ENCODE measurements around the gene RGS7. TPM values are rescaled to one million over a fixed set of nuclear protein-coding genes. Genes with fewer than 3 reads are reported as not detected.

RGS7 gene
- total RNA-seq, 2 experiments from 2014 or later: not detected

- H3K79me2 ChIP-seq (ENCODE audit: insufficient read depth, low read depth, low read length): no peaks in the 10 kb centered on the region
- no peaks in the 10 kb centered on the region for H3K9me3 ChIP-seq (ENCODE audit: low read length)
- no peaks in the 10 kb centered on the region for H3K36me3 ChIP-seq (ENCODE audit: insufficient read depth, low read length)
- H3K27ac ChIP-seq (ENCODE audit: low read depth, low read length, poor library complexity, severe bottlenecking): no peak overlapping the region
- no peak overlapping the region for H2AFZ ChIP-seq (ENCODE audit: low read length)
- no peak overlapping the region for H3K4me2 ChIP-seq (ENCODE audit: low read length)
- intact Hi-C loops (cut with micrococcal nuclease; ENCODE audit: unreplicated experiment): no loop called here
- POLR2A ChIA-PET: no interaction called here
- CTCF ChIA-PET (ENCODE audit: unreplicated experiment): no interaction called here
- DNase-seq (ENCODE audit: low spot score): no peak
- no peaks in the 10 kb centered on the region for H3K9me2 ChIP-seq (ENCODE audit: insufficient read depth, low read length)
- no peak overlapping the region for H3K4me3 ChIP-seq (ENCODE audit: low read depth, low read length, poor library complexity, severe bottlenecking)
- no peaks in the 10 kb centered on the region for H3K4me1 ChIP-seq (ENCODE audit: insufficient read depth, low read length, poor library complexity, severe bottlenecking)
- no TSS peak for BruUV-seq (replicated peaks)
- no peaks in the 10 kb centered on the region for H4K20me1 ChIP-seq (ENCODE audit: insufficient read depth, low read length)
- no peak for TF ChIP-seq EZH2phosphoT487 (IDR thresholded peaks at IDR 0.05; ENCODE audit: borderline replicate concordance, low read depth, low read length)
- TF ChIP-seq, protein P1, sequence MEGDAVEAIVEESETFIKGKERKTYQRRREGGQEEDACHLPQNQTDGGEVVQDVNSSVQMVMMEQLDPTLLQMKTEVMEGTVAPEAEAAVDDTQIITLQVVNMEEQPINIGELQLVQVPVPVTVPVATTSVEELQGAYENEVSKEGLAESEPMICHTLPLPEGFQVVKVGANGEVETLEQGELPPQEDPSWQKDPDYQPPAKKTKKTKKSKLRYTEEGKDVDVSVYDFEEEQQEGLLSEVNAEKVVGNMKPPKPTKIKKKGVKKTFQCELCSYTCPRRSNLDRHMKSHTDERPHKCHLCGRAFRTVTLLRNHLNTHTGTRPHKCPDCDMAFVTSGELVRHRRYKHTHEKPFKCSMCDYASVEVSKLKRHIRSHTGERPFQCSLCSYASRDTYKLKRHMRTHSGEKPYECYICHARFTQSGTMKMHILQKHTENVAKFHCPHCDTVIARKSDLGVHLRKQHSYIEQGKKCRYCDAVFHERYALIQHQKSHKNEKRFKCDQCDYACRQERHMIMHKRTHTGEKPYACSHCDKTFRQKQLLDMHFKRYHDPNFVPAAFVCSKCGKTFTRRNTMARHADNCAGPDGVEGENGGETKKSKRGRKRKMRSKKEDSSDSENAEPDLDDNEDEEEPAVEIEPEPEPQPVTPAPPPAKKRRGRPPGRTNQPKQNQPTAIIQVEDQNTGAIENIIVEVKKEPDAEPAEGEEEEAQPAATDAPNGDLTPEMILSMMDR (conservative IDR thresholded peaks at IDR 0.05; ENCODE audit: low read length): no peak
Observed at GRCh38 chr1:241034203-241034936, 322.6 kb downstream of the RGS7 start.

DNA sequence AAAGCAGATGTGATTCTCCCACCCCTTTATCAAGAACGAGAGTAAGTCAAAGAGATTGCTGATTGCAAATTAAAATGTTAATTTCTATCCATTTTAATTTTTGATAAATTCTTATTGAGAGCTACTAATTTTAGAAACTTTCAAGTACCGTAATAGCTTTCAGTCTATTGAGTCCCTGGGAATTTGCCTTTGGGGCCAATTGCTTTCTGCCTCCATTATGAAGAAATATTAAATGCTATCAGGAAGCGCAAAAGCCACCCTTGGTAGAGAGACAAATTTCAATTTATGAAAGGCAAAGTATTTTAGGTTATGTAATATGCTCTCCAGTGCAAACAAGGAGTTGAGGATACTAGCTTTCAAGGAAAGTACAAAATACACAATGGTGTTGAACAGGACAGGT, 332.2 kb downstream of the RGS7 start:
- intact Hi-C loops (cut with micrococcal nuclease; ENCODE audit: unreplicated experiment): no loop called here
- no peak overlapping the region for H3K4me2 ChIP-seq (ENCODE audit: low read length)
- no peak for TF ChIP-seq EZH2phosphoT487 (IDR thresholded peaks at IDR 0.05; ENCODE audit: borderline replicate concordance, low read depth, low read length)
- TF ChIP-seq, protein P1 (conservative IDR thresholded peaks at IDR 0.05; ENCODE audit: low read length): no peak
- ChIA-PET CTCF (ENCODE audit: unreplicated experiment) (no interaction called here), POLR2A (no interaction called here)
- no peak overlapping the region for H2AFZ ChIP-seq (ENCODE audit: low read length)
- no peak for DNase-seq (ENCODE audit: low spot score)
- H3K79me2 ChIP-seq (ENCODE audit: insufficient read depth, low read depth, low read length): no peaks in the 10 kb centered on the region
- H3K9me2 ChIP-seq (ENCODE audit: insufficient read depth, low read length): no peaks in the 10 kb centered on the region
- H3K4me3 ChIP-seq (ENCODE audit: low read depth, low read length, poor library complexity, severe bottlenecking): no peak overlapping the region
- no TSS peak for BruUV-seq (replicated peaks)
- H3K4me1 ChIP-seq (ENCODE audit: insufficient read depth, low read length, poor library complexity, severe bottlenecking): no peaks in the 10 kb centered on the region
- H3K36me3 ChIP-seq (ENCODE audit: insufficient read depth, low read length): no peaks in the 10 kb centered on the region
- H3K9me3 ChIP-seq (ENCODE audit: low read length): no peaks in the 10 kb centered on the region
- no peaks in the 10 kb centered on the region for H4K20me1 ChIP-seq (ENCODE audit: insufficient read depth, low read length)
- no peak overlapping the region for H3K27ac ChIP-seq (ENCODE audit: low read depth, low read length, poor library complexity, severe bottlenecking)

DNA sequence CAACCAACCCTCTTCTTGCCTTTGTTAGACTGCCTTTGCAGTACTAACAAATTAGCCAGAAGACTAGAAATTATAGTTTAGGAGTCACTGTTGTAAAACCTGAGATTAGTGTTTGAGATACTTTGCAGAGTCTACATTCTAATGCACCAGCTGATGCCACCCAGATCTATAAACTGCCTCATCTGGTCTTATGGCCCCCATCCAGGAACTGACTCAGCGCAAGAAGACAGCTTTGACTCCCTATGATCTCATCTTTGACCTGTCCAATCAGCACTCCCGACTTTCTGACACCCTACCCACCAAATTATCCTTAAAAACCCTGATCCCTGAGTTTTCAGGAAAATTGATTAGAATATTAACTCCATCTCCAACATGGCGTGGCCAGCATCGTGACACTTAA, 334.6 kb downstream of the RGS7 start:
- ChIA-PET CTCF (ENCODE audit: unreplicated experiment) (no interaction called here), POLR2A (no interaction called here)
- Histone ChIP-seq H4K20me1 (ENCODE audit: insufficient read depth, low read length) (no peaks in the 10 kb centered on the region), H3K4me3 (ENCODE audit: low read depth, low read length, poor library complexity, severe bottlenecking) (no peak overlapping the region), H3K4me2 (ENCODE audit: low read length) (no peak overlapping the region), H3K4me1 (ENCODE audit: insufficient read depth, low read length, poor library complexity, severe bottlenecking) (no peaks in the 10 kb centered on the region), H3K9me2 (ENCODE audit: insufficient read depth, low read length) (no peaks in the 10 kb centered on the region), H3K79me2 (ENCODE audit: insufficient read depth, low read depth, low read length) (no peaks in the 10 kb centered on the region), H3K36me3 (ENCODE audit: insufficient read depth, low read length) (no peaks in the 10 kb centered on the region), H3K9me3 (ENCODE audit: low read length) (no peaks in the 10 kb centered on the region), H2AFZ (ENCODE audit: low read length) (no peak overlapping the region), H3K27ac (ENCODE audit: low read depth, low read length, poor library complexity, severe bottlenecking) (no peak overlapping the region)
- intact Hi-C loops (cut with micrococcal nuclease; ENCODE audit: unreplicated experiment): no loop called here
- BruUV-seq (replicated peaks): no TSS peak
- DNase-seq (ENCODE audit: low spot score): no peak
- TF ChIP-seq, protein P1 (conservative IDR thresholded peaks at IDR 0.05; ENCODE audit: low read length): no peak
- no peak for TF ChIP-seq EZH2phosphoT487 (IDR thresholded peaks at IDR 0.05; ENCODE audit: borderline replicate concordance, low read depth, low read length)
